Mucosa of gallbladder (tissue), 1 donor: Measurements from ENCODE around the gene TPM1. TPM values are rescaled to one million over a fixed set of nuclear protein-coding genes. Genes with fewer than 3 reads are reported as not detected.

Experiments used
- DNase-seq: peaks from one replicate; pipeline ENCODE4 v3.0.0-alpha.2; 2020; ENCODE audit warnings: low spot score
- total RNA-seq: library from RNA; stranded (reverse); gene quantifications from one replicate; pipeline ENCODE4 v1.2.1, GENCODE V29; 2021
- donor health status: DM: no; HTN: no; CAD: no.

The TPM1 gene
- total RNA-seq, 1 donor from 2014 or later, result 1,361 TPM

DNA sequence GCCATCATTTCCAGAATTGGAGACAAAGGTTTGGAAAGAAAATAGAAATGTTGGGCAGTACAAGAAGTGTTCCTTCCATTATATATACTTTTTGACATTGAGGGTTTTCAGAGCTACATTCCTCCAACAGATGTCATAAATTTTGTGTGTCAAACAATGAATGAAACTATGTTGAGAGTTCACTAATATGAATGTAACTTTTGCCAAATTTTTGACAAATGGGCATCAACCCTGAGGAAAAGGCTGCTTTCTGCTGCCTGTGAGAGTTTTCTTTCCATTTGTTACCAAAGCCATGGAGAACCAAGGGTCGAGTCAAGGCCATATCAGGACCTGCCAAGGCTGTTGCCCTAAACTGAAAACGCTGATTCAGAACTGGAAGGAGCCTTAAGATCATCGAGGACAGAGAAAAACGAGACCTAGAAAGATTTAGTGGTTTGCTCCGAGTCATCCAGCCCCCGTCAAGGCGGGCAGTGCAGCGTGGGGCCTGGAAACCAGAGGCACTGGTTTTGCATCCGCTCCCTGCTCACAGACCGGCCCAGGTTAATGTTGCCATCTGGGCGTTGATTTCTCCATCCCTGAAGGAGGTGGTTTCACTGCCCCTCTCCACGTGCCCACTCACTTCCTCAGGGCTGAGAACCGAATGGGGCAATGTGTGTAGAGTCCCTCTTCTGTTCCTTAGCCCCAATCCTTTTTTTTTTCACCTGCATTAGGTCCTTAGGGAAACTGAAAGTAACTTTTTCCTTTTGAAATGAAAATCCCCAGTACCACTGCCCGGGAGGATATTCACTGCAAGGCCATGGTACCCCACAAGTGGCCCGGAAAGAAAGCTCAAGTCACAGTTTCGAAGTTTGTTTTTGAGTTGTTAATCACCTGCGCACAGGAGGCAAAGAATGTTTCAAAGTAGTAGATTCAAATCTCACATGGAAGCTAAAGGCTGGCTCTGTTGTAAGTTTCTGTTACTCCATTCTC, 32.8 kb downstream of the TPM1 start:
- DNase-seq, result no peak

DNA sequence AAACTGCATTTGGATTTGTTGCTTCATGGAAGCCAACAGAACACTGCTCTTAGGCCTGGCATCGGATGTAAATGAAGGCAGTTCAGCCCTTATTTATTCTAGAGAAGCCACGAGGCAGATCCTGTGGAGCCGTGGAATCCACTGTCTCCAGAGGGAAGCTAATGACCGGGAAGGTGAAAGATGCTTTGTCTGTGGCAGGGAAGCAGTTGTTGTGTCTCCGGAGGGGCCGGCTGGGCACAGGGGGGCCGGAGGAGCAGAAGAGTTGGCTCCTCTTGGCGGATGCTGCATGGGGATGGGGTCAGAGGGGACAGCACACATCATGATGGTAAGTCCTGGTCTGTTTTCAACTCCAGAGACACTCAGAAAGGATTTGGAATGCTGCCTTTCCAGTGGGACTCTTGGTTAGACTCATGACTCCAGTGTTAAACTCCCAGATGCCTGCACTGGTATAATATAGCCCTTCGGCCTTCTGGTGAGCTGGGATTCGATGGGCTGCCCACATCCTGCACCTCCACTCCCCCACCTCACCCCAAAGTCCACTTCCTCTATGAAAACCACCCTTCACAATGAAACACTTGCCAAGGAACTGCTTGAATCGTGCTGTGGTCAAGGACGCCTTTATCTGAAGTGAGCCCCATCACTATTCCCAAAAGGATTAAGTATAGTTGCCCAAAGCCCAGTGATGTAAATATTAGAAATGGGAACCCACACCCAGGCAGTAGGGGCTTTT, 33.6 kb downstream of the TPM1 start:
- no peak for DNase-seq

DNA sequence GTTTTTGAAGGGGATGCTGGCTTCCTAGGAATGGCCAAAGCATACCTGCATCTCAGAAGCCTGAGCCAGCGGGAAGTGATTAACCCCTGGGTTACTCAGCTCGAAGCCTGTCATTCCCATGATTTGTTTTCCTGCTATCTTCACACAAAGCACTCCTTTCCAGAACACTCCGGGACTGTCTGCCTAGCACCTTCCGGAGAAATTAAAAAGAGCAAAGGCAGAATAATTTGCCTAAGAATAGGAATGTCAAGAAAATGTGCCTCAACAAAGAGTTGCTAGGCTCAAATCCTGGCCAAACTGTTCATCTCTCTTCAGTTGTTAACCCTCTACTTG, 34.1 kb downstream of the TPM1 start:
- no peak for DNase-seq

DNA sequence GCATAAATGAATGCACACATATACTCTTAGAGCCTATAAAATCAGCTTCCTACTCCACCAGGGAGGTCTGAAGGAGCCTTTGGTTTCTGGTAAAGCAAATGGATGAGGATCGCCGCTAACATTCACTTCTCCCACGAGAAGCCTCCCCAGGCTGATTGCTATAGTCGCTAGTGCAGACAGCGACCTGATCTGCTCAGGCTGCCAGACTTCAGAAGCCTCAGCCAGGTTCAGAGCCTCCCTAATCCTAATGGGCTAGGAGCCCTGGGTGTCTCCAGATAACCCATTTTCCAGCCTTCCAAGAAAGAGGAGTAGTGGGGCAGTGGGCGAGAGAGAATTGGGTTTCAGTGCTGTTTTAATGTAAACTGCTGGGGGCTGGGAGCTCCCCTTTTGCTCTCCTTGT, 35.4 kb downstream of the TPM1 start:
- no peak for DNase-seq

DNA sequence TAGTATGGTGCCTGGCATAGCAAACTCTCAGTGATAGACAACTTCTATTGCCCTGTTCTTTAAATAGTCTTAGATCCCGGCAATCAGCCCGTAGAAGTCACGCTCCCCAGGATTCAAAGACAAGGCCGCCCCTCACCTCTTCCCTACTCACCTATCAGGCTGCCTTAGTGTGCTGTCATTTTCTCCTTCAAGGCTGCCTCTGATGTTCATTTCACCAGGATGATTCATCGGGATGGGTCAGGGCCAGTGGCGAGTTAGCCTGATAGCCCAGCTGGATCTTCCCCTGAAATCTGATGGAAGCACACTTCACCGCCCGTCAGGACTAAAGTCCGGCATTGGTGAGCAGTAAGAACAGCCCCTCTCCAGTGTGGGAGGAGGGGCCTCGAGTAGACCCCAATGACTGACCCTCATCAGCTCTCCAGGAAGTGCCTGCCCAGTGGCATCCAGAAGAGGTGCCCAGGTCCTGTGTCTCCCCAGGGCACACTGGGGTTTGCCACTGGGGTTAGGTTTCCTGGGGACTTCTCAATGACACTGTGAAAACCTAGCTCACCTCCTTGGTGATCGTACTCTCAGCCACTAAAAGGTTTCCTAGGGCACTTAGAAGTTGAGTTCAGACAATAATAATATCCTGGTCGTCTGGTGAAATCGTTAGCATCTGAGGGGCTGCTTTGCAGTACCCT, 37.5 kb downstream of the TPM1 start:
- DNase-seq, result peak; percentile 55

DNA sequence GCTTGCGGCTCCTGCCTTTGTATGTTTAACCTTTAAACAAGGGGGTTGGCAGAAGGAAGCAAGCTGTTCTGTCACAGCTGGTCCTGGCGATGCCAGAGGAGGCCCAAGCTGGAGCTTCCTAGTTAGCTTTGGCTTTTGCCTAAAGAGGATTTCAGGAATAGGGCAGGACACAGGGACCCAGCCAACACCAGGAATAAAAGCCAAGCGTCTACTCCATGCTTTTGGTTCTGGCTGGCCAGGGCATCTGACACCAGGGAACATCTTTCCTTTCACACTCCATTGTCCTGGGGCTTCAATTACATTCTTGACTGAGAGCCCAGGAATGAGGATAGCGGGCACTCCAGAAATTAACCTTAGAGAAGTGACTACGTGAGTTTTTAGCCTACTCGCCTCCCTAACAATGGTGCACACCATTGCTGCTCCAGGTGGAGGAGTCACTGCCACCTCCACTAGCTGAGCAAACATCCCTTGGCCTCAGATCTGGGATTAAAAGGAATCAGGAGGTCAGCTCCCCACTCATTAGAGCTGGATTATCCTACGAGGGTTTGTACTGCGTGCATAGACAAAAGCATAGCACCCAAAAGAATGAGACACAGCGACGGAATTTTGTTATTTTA, 38.2 kb downstream of the TPM1 start:
- no peak for DNase-seq

DNA sequence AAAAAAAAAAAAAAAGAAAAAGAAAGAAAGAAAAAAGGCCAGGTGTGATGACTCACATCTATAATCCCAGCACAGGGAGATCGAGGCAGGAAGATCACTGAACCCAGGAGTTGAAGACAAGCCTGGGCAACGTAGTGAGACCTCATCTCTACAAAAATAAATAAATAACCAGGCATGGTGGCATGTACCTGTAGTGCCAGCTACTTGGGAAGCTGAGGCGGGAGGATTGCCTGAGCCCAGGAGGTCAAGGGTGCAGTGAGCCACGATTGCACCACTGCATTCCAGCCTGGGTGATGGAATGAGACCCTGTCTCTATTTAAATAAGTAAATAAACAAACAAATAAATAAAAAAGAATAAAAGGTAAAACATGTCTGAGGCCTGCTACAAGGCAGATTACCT, 39.8 kb downstream of the TPM1 start:
- DNase-seq, result no peak

DNA sequence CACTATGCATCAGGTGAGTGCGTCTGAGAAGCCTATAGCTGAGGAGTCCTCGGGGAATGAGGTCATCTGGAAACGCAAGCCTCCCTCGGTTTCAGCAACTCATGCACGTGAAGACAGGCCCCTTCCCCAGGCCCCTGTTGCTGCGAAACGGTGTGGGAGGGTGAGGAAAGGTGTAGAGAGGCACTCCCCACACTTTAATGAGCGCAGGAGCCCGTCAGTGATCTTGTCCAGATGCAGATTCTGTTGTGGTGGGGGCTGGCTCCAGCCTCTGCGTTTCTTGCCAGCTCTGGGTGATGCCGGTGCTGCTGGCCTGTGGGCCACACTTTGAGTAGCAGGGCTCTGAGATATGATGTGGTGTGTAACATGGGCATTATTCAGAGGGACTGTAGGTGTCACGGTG, 40.5 kb downstream of the TPM1 start:
- DNase-seq, result no peak

DNA sequence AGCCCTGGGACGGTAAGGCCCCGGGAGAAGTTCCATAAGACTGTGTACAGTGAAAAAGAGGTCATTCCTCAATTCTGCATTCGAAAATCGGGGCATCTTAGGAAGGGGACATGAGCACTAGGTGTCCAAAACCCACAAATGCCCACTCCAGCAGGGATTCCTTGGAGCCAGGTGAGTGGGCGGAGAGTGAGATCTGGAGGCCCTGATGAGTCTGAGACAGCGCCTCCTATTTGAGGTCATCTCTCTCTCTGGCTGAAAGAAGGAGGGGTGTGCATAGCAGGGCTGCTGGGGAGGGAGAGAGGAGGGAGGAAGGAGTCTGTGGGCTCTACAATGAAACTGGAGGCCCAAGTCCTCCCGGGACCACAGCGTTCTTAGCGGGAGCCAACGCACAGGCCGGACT, 41.0 kb downstream of the TPM1 start:
- no peak for DNase-seq

DNA sequence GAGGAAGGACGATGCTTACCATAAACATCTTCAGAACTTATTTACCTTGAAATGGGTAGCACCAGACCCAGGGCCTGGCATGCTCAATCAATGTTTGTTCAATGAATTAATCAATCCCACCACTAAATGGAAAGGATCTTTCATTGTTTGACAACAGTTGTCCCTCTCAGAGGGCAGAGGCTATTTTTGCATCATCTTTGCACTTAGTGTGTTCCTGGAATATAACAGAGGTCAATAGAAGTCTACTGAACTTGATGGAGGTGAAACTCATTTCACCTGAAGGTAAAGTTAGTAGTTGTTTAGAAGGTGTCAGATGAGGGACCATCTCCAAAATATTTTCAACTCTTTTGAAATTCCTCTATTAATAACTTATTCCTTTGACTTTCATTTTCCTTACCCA, 42.3 kb downstream of the TPM1 start:
- no peak for DNase-seq

DNA sequence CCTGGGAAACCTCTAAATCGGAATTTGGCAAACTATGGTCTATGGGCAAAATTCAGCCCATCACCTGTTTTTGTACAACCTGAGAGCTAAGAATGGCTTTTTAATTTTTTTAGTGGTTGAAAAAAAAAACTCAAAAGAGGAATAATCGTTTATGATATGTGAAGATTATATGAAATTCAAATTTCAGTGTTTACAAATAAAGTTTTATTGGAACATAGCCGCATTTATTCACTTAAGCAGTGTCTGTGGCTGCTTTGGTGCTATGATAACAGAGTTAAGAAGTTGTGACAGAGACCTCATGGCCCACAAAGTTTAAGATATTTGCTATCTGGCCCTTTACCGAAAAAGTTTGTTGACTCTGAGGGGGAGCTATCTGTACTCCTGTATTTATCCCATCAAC, 42.7 kb downstream of the TPM1 start:
- DNase-seq, result no peak

DNA sequence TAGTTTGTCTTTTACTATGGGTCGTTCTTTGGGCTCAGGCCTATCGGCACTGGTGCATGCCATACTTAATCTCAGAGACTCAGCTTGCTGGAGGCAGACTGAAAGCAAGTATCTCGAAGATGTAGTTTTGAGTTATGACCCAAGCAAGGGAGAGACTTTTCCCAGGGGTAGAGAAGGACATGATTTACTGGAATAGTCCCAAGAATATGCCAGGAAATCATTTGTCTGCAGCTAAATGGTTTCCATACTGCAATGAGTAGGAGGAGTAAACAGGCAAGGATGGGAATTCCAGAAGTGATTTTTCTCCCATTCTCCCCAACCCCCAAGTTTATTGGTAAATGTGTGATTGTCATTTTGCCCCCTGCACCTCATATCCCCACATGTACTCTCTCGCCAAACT, 43.7 kb downstream of the TPM1 start:
- DNase-seq, result no peak

DNA sequence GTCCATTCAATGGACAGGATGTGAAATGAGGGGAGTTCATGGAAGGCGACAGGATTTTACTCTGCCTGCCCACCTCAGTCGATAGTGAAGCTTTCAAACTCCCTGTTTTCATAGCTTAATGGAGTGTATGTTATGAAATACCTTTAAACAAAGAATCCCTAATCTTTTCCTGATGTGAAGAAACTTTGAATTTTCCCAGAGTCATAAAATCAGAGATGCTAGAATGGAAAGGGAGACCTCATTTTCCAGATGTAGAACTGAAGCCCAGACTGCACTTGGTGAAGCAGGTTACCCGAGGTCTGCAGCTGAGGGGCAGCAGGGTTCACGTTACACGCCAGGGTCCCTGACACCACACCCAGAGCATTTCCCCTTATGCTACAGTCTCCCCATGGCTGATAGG, 44.4 kb downstream of the TPM1 start:
- DNase-seq, result no peak

DNA sequence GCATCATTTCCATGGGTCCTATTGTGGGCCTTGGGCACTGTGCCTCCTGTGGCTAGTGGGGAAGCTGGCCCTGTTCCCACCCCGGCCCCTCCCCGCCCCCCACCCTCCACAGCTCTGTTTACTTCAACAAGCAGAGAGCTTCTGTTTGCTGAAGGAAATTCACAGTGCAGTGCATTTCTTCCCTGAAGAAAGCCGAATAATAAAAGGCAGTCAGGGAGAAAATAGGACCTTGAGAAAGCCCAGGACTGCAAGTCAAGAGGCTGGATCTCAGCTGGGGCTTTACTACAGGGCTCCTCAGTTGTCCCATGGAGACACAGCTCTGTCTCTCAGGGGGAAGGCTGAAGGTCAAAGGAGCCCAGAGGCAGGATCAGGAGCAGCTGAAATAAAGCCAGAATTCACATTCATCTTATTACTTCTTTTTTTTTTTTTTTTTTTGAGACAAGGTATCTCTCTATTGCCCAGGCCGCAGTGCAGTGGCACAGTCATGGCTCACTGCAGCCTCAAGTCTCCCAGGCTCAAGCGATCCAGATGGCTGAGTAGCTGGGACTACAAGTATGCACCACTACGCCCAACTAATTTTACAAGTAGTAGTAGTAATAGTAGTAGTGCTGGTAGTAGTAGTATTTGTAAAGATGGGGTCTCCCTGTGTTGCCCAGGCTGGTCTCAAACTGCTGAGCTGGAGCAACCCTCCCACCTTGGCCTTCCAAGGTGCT, 46.1 kb downstream of the TPM1 start:
- DNase-seq, result no peak

DNA sequence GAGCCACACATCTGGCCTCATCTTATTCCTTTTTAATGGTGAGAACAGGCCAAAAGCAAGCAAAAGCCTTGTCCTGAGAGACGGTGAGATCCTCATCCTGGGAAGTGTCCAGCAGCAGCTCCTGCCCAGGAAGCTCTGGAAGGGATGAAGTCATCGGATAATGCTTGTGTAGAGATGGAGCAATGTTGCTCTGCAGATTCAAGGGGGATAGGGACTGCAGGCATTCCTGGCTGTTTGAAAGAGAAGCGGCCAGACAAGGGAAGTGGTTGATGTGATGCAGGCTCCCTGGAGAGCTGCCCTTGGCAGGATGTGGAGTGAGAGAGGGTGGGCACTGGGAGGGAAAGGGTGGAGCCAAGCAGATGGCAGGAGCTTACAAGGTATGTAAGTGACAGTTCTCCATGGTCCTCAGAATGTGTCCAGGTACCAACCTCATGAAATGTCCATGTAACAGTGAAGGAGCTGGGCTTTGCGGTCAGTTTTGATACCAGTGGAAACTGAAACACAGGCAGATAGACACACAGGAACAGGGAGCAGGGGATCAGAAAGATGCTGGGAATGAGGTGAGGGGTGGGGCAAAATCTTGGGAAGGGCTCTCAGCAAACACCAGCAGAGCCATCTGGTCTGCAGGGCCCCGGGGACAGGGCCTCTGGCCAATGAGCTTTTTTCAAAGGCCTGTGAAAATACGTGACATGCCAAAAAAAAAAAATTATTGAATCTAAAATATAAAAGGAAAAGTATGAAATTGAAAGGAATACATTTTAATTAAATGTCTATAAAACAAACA, 46.9 kb downstream of the TPM1 start:
- peak; percentile 40 for DNase-seq

DNA sequence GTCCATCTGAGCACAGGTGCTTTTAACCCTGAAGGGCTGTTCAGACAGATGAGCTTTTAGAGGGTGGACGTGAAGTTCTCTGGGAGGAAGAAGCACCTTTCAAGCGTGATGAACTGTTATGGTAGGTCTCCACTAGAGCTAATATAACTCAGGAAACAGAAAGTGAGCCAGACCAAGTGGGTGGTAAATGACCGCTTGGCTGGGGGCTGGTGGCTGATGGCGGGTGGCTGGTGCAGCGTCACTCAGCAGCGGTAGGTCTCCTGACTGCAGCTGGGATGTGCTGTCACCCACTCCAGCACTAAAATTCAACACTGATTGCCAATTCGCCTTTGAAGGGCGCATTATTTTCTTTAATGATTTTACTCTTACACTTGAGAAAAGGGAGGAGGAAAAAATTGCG, 47.9 kb downstream of the TPM1 start:
- DNase-seq, result no peak

DNA sequence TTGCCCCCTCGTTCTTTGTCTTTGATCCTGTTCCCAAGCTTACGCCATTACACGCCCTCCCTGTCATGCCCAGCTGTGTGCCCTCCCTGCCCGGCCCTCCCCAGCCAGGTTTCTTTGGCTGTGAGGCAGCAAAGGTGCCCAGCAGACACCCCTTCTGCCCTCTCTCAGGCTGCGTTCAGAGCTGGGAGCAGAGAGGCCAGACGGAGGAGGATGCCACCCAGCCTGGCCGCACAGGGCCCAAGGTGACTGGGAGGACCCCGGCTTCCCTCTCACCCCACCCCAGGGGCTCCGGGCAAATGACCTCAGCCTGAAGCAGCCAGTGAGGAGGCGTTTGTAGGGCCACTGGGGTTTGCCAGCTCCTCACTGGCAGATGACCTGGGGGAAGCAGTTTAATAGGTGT, 48.3 kb downstream of the TPM1 start:
- no peak for DNase-seq

DNA sequence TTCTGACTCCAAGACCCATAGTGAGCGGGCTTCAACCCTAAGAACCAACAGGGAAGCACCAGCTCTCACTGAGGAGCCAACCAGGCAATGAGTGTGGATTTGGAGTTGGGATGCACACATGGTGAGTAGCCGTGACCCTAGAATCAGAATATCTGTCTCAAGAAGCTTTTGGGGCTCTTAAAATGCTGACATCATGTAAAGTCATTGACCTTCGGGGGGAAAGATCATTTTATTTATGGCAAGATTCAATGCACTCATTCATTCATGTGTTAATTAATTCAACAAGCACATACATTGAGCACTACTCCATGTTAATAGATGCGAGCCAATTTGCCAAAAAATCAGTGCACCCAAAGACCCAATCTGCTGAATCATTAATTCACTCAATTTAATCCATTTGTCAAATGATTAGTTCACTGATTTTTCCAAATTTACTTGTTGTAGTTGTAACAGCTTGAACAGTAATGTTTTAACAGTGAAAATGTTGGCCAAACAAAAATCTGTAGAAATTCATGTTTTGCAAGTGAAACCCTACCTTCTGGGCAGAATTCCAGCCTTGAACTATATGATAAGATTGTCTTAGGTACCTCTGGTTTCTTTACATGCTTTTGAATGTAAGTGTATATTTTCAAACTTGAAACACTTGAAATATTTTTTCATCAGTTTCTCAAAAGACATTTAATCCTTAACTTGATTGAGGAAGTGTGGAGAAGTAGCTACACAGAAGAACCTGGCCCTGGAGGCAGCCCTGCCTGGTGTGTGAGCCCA, 49.3 kb downstream of the TPM1 start:
- no peak for DNase-seq

DNA sequence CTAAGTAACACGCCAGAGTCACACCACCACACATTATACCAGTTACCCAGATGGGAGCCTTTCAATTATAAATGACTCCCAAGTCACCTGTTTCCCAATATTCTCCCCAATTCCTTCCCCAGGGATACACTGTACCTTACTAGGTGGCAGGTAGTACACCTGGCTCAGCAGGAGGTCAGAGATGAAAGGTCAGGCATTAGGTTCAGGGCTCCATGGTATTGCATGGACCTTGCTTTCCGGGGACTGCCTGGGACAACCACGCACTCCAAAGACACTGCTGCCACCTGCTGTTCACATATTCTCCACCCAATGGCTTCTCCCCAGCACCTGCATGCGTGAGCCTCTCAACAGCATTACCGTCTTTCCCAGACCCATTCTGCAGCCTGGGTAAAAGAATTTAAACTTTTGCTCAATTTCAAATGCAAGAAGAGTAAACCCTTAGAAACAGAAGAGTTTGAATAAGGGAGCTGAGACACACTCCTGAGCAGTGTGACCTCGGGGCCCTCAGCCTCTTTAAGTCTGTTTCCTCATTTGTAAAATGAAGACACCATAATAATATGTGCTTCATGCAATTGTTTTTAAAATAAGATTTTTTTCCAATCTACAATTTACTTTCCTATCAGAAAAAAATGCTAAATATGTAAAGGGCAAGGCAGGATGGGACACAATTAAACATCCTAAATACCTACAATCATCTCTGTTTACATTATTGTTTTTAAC, 51.1 kb downstream of the TPM1 start:
- DNase-seq, result peak; percentile 86
